CD4-positive, alpha-beta T cell treated with Interleukin-6 at 100 ng/mL for 8 hours (primary cell): Measurements from ENCODE around the gene SFRP2.

Source experiments
- DNase-seq: peaks from one replicate; pipeline ENCODE4 v3.0.0-alpha.2; 2020; ENCODE audit warnings: mixed read lengths, low spot score

The SFRP2 gene, protein sequence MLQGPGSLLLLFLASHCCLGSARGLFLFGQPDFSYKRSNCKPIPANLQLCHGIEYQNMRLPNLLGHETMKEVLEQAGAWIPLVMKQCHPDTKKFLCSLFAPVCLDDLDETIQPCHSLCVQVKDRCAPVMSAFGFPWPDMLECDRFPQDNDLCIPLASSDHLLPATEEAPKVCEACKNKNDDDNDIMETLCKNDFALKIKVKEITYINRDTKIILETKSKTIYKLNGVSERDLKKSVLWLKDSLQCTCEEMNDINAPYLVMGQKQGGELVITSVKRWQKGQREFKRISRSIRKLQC

DNA sequence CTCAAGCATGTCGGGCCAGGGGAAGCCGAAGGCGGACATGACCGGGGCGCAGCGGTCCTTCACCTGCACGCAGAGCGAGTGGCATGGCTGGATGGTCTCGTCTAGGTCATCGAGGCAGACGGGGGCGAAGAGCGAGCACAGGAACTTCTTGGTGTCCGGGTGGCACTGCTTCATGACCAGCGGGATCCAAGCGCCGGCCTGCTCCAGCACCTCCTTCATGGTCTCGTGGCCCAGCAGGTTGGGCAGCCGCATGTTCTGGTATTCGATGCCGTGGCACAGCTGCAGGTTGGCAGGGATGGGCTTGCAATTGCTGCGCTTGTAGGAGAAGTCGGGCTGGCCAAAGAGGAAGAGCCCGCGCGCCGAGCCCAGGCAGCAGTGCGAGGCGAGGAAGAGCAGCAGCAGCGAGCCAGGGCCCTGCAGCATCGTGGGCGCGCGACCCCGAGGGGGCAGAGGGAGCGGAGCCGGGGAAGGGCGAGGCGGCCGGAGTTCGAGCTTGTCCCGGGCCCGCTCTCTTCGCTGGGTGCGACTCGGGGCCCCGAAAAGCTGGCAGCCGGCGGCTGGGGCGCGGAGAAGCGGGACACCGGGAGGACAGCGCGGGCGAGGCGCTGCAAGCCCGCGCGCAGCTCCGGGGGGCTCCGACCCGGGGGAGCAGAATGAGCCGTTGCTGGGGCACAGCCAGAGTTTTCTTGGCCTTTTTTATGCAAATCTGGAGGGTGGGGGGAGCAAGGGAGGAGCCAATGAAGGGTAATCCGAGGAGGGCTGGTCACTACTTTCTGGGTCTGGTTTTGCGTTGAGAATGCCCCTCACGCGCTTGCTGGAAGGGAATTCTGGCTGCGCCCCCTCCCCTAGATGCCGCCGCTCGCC is at the start of gene SFRP2:
Gene SFRP2 (minus strand): TSS at position 671 of the 864 bp plus-strand sequence. CDS start 248 bp downstream, at position 423.
- DNase-seq, result no peak

DNA sequence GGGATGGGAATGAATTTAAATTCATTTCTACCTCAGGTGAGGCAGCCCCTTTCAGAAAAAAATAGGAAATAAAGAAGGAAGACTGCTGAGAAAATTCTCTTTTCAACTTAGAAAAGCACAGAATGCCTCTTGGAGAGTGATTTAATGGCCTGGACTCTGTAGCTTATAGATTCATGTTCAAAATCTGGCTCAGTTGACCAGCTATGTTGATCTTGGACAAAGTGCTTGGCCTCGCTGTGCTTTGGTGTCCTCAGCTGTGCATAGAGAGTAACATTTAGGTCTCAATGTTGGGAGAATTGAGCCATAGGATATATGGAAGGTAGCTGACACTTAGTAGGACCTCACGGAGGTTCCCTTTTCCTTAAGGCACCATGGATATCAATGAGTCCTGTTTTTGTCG is 49.7 kb upstream of the SFRP2 start:
- no peak for DNase-seq

DNA sequence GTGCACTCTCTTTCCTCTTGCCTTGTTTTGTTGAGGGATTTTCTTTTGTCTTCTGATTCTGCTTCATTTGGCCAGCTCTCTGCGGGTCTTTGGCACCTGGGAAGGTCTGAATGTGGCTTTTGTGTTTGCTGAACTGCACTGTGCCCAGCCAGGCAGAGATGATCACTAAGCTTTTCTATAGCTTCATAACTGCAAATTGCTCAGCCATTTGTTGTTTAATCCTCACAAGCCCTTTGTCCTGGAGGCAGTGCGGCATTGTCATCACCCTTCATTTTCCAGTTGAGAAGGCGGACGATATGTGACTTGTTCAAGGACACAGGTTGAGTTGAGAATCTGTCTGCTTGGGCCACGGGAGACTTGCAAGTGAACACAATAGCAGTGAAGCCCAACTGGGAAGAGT is 46.0 kb upstream of the SFRP2 start:
- DNase-seq, result no peak

DNA sequence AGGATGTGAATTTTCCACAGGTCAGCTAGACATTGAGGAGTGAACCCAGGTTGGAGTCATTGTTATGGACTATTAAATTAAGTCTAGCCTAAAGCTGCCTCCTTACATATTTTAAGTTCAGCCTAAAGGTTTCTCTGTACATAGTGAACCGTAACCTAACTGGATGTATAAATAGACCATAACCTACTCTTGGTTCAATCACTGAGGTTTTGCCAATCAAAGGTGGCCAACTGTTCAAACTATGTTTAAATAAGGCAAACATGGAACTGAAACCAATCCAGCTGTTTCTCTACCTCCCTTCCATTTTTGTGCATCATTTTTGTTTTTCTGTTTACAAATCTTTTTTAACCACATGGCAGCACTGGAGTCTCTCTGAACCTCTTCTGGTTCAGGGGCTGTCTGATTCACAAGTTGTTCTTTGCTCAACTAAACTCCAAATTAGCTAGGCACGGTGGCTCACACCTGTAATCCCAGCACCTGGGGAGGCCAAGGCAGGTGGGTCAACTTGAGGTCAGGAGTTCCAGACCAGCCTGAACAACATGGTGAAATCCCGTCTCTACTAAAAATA is 43.9 kb upstream of the SFRP2 start:
- no peak for DNase-seq

DNA sequence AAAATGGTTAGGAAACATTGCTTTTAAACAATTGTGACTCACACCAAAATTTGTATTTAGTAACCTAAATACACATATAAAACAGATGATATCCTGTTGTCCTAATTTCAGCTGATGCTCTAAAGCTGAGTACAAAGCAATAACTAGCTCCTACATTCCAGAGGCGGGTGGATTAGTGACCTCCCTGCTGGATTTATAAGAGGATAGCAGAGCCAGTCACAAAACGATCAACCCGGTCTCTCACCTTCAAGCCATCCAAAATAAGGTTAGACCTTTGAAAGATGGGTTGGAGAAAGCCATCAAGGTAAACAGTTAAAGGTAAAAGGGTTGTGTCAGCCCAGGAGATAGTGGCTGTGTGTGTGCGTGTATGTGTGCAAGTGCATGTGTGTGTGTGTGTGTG is 43.2 kb upstream of the SFRP2 start:
- DNase-seq, result no peak

DNA sequence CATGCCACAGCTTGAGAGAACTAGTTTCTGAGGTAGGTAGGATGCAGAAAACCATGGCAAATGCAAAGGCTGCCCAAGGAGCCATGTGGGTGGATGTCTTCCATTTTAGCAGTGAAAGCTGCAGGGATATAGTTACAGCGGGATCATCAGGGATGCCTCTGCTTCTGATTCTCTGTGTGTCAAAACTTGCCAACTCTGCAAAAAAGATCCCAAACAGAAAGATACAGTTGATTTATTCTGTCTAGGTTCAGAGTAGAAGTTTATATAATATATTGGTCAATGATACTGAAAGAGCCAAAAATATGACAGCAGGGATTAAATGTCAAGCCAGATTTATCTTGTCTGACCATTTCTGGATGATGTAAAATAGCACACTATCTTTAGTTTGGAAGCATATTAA is 42.4 kb upstream of the SFRP2 start:
- DNase-seq, result no peak

DNA sequence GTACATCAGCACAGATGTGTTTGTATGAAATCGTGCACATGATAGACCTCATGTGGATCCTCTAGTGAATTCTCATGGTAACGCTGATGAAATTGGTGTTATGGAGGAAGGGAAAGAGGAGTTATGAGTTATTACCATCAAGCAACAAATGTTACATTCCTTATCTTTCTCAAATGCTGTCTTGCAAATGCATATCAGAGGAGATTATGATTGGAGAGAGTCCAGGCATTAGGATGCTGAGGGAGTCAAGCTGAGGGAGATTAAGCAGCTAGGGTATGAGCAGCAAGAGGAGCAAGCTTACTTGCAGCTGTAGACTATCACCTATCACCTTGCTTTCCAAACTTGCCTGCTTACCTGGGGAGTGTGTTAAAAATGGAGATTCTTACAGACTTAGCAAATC is 36.8 kb upstream of the SFRP2 start:
- DNase-seq, result no peak

DNA sequence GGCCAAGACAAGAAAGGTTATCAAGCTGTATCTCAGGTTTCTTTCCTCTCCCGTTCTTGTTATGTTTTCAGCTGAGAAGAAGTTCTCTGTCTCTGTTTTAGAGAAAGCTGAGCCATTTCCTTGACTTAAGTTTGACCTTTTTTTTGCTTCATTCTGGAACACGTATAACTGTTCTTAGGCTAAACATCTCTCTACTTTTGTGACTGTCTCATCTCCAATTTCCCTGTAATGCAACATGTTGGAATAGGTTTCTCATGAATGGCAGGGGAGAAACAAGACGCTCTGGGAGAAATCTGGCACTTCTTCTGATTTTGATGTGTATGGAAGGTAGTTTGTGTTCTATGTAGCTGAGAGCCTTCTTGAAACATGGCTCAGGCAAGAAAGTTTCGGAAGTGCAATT is 36.2 kb upstream of the SFRP2 start:
- no peak for DNase-seq

DNA sequence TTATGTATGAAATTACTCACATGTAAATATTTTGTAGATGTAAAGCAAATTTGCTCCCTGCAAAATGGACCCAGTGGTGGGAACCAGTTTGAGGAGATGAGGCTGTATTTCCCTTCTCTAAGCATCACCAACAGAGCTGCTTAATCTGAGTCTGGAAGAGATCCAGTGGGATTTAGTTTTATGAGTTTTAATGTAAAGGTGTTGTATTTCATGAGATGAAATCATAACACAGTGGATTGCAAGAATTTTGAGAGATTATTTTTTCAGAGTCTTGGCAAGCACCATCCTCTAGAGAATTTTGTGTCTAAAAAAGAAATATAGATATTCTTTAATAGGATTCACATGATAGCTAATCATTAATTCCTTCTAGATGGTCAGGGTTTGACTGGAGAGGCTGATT is 35.6 kb upstream of the SFRP2 start:
- no peak for DNase-seq

DNA sequence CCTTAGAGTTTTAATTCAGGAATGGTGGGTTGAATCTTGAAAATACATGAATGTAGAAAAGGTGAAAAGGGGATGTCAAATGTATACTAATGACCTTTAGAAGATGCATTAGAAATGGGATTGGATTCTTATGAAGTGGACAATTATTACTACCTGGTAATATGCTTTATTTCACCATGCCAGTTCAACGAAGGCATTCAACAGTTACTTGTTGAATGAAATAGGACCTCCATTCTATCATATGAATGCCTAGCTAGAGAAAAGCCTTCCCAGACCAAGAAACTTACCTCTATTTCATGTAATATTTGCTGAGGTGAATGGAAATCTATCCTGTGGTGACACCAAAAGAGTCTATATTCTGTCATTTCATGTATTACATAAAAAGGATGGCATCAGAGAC is 34.6 kb upstream of the SFRP2 start:
- DNase-seq, result no peak

DNA sequence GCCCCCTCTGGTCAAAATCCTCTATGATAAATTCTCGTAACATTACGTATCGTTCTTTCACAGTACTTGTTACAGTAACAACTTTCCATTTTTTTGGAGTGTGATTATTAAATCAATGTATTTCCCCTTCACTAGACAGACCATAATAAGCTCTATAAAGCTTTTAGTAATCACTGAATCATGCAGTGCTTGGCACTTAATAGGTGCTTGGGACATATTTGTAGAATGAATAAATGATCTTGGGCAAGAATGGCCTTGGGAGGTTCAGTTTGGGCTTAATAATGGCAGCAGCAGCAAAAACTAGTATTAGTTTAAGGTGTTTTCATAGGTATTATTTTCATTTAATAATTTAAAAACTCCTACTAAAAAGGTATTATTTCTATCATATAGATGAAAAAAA is 33.4 kb upstream of the SFRP2 start:
- DNase-seq, result no peak

DNA sequence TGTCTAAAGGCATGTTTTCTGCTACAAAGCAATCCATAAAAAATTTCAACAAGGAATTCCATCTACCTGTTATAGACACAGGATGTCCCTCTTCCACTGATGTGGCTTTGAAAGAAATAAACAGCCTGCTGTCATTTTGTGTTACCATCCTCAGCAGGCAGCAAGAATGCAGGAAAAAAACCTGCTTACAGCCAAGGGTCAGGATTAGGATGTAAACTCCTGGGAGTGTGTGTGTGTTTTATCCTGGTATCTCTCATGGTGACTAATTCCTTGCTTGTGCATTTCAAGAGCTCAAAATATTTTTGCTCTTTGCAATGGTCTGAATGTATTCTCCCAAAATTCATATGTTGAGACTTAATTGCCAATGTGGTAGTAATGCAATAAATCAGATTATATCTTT is 28.6 kb upstream of the SFRP2 start:
- DNase-seq, result no peak

DNA sequence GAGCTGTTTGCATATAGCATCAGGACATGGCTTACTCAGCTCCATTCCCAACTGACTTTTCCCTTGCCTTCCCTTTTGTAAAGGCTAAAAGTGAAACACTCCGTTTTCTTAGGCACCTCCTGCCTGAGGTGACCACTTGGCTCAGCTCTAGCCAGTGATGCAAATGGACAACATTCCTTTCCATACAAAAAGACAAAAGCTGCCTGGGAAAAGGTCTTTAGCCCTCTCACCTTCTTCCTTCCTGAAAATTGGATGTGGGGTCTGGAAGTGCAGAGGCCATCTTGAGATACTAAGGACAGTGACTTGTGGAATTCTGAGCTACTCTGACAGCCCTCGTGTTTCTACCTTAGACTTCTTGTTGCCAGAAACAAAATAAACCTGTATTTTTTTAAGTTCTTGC is 27.7 kb upstream of the SFRP2 start:
- no peak for DNase-seq

DNA sequence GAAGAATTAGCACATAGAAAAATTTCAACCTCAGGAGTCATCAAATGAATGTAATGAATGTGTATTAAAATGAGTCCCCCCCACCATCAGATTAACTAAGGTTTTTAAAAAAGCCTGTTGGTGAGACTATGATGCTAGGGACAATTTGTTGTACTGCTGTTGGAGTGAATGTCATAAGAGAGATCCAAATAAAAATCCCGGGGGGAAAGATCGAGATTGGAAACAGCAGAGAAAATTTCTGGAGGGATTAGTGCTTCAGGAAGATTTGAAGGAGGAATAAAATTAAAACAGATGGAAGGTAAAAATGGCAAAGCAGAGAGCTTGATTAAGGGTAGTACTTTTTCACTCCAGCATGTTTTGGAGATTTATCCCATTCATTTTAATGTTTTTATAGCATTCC is 25.9 kb upstream of the SFRP2 start:
- no peak for DNase-seq

DNA sequence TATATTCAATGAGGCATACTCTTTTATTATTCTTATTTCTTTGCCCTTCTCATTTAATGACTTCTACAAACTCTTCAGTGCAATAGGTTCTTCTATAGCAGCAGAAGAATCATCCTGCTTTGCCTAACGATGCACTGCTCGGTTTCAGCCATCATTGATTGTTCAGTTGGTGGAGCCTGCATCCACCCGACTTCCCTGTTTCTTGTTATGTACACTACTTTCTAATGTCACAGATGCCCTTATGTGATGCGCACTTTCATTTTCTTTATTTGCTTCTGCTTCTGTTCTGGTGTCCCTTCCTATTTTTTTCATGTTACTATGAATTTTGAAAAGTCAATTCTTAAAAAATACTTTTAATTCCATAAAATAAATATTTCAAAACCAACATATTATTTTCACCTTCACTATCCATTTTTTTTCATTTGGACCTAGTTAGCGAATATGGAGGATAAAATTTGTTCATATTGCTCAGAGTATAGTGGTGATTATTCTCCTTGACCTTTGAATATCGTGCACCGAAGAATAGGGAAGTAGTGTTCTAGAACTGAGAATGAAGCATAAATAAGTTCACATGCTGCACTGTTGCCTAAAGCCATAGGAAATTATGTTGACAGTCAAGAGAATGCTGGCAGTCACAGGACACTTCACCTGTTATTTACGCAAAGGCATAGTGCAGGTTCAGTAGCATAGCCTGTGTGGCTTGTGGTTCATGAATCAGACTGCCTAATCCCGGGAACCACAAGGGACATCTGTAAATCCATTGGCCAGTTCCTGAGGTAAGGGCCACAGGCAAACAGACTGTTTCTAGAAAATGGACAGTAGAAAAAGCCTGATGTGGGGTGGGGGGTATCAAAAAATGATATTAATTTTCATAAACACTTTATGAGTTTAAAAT is 21.3 kb upstream of the SFRP2 start:
- no peak for DNase-seq

DNA sequence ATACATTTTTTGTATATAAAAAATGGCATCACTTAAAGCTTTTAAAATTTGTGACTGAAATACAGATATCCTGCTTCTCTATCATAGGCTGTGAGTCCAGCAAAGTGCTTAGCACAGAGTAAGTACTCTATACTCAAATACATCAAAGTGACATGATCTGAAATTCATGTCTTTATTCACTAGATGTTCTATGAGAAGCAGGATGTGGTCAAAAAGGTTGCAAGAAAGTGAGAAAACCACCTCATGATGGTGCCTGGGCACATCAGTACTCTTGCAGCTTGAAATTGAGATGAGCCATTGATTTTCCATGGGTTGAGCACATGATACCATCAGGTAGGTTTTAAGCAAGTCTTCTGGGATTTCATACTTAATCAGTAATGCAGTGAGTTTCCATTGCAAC is 20.4 kb upstream of the SFRP2 start:
- peak; percentile 40 for DNase-seq

DNA sequence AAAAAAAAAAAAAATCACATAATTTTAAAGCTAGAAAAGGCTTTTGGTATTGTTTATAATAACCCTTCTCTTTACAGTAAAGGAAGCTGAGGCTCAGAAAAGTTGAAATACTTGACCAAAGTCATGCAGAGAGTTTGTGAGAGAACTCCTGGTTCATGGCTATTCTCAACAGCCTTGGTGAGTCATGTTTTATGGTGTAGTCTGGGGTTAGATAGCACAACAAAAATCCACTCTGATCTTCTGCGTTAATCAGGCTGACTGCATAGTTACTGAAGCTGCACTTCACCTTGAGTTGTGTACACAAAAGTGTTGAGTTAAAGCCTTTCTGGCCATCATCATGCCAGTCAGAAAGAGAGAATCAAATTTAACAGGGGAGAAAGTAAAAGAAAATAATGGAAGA is 19.3 kb upstream of the SFRP2 start:
- no peak for DNase-seq

DNA sequence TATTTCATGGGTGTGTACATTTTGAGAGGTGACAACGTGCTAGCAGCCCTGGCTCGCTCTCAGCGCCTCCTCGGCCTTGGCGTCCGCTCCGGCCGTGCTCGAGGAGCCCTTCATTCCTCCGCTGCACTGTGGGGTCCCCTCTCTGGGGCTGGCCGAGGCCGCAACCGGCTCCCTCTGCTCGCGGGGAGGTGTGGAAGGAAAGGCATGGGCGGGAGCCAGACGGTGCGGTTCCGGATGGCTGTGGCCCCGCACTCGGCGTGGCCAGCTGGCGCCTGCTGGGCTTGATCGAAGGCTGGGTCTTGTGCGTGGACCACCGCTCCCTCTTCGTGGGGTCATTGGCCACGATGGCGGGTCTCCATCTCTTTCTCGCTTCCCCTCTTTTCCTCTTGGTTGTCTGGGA is 17.2 kb upstream of the SFRP2 start:
- no peak for DNase-seq

DNA sequence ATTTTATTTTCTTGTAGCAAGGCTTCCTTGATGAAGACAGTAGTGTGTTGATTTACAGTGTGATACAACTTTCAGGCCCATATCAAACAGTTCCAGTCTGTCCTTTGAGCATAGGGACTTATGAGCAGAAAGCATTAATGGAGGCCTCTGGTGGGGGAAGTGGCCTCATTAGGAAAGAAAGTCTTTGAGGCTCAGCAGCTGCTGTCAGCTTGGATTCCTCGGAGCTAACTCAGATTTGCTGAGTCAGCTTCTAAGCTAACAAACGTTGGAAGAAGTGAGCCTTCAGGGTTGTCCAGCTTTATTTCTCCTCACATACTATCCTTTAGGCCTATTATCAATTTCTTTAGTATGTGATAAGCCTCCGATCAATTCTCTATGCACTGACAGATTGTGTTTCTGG is 15.8 kb upstream of the SFRP2 start:
- DNase-seq, result no peak

DNA sequence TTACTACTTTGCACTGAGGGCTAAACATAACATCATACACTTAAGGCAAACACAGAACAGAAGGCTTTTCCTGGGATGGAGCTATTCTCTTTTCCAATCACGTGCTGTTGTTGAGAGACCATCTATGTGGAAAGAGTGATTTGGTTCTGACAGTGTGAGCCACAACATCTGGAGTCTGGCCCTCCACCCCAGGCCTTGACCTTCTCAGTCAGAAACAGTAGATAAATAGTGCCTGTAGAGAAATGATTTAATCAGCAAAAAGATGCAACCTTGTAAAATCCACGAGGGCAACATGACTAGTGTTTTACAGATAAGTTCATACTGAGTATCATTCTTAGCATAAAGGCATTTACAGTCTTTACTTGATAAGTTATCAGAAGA is 10.8 kb upstream of the SFRP2 start:
- DNase-seq, result no peak

DNA sequence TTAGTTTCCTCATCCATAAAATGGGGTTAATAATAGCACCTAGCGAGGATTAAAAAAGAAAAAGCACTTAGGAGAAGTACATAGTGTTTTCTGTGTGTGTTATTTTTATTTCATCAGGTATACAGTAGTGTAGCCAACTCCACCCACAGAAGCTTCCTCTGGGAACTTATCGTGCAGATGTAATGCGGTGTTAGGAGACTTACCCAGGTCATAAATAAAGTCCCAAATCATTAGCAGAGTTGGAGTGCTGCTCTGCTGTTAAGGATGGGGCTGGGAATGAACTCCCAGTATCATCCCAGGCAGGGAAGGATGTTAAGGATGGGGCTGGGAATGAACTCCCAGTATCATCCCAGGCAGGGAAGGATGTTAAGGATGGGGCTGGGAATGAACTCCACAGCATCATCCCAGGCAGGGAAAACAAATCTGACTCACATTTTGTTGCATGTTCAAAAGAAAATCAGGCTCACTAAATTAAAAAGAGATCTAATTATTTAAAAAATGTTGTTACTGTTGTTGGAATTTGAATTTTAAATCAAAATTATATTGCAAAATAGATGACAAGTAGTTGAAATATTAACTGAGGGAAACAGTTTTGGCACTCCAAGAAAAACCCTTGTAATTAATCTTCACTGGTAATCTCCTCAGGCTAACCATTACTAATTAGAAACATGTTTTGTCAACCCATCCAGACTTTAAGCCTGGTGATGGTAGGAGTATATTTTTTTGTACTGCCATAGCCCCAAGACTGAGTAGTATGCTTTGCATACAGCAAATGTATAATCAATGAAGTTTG is 10.2 kb upstream of the SFRP2 start:
- DNase-seq, result no peak

DNA sequence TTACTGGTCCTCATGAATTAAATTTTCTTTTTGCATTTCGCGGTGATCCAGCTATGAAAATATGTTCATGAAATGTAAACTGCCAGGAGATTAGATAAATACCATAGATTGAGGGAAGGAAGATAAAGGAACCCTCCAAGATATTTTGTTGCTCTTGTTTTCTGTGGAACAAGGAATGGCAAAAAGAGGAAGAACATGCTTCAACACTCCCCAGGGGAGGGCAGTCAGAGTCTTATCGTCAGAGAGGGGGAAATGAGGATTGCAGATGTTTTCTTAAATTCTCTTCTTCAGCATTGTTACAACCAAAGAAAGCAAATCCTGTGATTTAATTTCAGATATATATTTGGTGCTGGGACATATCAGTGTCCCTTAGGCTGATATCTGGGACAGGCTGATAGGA is 9.5 kb upstream of the SFRP2 start:
- DNase-seq, result no peak
